ENCODE data around the gene CDC40.
"Not testable (repeated sequence)": the region's sequence is repeated elsewhere in the genome, so short reads cannot be mapped to it uniquely, and the experiment has no call there.

The CDC40 gene

DNA sequence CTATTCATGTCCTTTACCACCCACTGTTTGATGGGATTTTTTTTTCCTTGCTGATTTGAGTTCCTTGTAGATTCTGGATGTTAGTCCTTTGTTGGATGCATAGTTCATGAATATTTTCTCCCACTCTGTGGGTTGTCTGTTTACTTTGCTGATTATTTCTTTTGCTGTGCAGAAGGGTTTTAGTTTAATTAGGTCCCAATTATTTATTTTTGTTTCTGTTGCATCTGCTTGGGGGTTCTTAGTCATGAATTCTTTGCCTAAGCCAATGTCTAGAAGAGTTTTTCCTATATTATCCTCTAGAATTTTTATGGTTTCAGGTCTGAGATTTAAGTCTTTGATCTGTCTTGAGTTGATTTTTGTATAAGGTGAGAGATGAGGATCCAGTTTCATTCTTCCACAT is 92.6 kb downstream of the CDC40 start:
- DNase-seq: not testable (repeated sequence)

DNA sequence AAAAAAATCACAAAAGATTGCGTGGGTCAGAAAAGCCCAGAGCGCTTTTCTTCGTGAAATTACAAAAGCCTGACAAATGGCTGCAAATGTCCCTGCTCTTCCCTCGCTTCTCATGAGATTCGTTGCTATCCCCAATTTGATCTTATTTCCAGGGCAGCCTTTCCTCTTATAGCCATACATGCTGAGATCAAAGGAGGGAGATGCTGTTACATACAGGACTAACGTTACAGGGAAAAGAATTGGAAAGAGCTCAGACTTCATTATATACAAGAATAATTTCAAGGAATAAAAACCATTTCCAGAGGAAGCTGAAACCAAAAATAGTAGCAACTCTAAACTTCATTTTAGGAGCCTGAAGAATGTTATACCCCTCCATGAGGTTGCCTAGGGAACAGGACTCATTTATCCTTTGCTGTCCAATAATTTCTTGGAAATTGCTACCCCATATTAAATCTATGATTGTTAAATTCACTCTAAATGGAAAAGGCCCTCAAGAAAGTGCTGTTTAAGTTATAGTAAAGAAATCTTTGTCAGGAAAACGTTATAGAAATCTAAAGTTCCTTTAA is 97.0 kb downstream of the CDC40 start:
- DNase-seq: no peak
